ENCODE results near the gene CSTPP1.

The CSTPP1 gene

GRCh38 chr11:46892838-46893237 lies 43.7 kb upstream of the CSTPP1 start:
- H3K36me3 ChIP-seq (ENCODE audit: low read length), result no peaks in the 10 kb centered on the region
- H3K9me2 ChIP-seq (replicated peaks; ENCODE audit: insufficient read depth, low read length), result no peaks in the 10 kb centered on the region
- no peak for TF ChIP-seq EZH2phosphoT487 (conservative IDR thresholded peaks at IDR 0.05; ENCODE audit: low read length)
- TF ChIP-seq, protein P1, sequence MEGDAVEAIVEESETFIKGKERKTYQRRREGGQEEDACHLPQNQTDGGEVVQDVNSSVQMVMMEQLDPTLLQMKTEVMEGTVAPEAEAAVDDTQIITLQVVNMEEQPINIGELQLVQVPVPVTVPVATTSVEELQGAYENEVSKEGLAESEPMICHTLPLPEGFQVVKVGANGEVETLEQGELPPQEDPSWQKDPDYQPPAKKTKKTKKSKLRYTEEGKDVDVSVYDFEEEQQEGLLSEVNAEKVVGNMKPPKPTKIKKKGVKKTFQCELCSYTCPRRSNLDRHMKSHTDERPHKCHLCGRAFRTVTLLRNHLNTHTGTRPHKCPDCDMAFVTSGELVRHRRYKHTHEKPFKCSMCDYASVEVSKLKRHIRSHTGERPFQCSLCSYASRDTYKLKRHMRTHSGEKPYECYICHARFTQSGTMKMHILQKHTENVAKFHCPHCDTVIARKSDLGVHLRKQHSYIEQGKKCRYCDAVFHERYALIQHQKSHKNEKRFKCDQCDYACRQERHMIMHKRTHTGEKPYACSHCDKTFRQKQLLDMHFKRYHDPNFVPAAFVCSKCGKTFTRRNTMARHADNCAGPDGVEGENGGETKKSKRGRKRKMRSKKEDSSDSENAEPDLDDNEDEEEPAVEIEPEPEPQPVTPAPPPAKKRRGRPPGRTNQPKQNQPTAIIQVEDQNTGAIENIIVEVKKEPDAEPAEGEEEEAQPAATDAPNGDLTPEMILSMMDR (IDR thresholded peaks at IDR 0.05; ENCODE audit: insufficient read depth, low read length, poor library complexity, severe bottlenecking), result no peak

GRCh38 chr11:46894506-46894905 lies 42.1 kb upstream of the CSTPP1 start:
- no peaks in the 10 kb centered on the region for H3K36me3 ChIP-seq (ENCODE audit: low read length)
- no peak overlapping the region for H3K4me3 ChIP-seq (ENCODE audit: insufficient read depth, low read length, poor library complexity, severe bottlenecking)

More at GRCh38 chr11:46892838-46893237, 43.7 kb upstream of the CSTPP1 start:
- no peak overlapping the region for H3K4me3 ChIP-seq (ENCODE audit: insufficient read depth, low read length, poor library complexity, severe bottlenecking)
- no peak overlapping the region for H3K9ac ChIP-seq (ENCODE audit: low read length)
- H3K4me2 ChIP-seq (ENCODE audit: low read depth, low read length, poor library complexity, severe bottlenecking), result no peak overlapping the region
- no peak overlapping the region for H3K27ac ChIP-seq (ENCODE audit: low read depth, low read length)
- H3K27me3 ChIP-seq (ENCODE audit: low read length), result no peaks in the 10 kb centered on the region
- no peaks in the 10 kb centered on the region for H3K9me3 ChIP-seq (ENCODE audit: insufficient read depth, low read length)
- no peaks in the 10 kb centered on the region for H3K79me2 ChIP-seq (ENCODE audit: insufficient read depth, low read length)
- no peak overlapping the region for H2AFZ ChIP-seq (ENCODE audit: low read depth, low read length, severe bottlenecking)
- no peaks in the 10 kb centered on the region for H4K20me1 ChIP-seq (ENCODE audit: low read depth, low read length)
- no peaks in the 10 kb centered on the region for H3F3A ChIP-seq (ENCODE audit: insufficient read depth)

DNA sequence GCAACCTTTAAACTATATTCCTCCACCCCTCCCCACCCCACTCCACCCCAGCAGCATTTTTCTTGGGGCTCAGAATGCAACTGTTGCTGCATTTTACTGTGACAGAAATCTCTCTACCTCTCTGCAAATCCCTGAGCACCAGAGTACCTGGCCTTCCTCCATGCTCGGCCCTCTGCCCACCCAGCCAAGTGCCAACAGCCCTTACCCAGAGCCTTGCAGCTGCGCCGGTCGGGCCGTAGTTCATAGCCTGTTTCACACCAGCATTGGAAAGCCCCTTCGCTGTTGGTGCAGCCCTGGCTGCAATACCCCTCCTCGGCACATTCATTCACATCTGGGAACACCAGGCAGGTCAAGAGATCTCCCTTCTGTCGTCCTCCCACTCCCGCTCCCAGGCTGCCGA lies 41.6 kb upstream of the CSTPP1 start:
- H3F3A ChIP-seq (ENCODE audit: insufficient read depth), result no peaks in the 10 kb centered on the region
- no peak overlapping the region for H3K4me3 ChIP-seq (ENCODE audit: insufficient read depth, low read length, poor library complexity, severe bottlenecking)
- no peak overlapping the region for H3K9ac ChIP-seq (ENCODE audit: low read length)
- H2AFZ ChIP-seq (ENCODE audit: low read depth, low read length, severe bottlenecking), result no peak overlapping the region
- H3K4me2 ChIP-seq (ENCODE audit: low read depth, low read length, poor library complexity, severe bottlenecking), result no peak overlapping the region
- H3K9me3 ChIP-seq (ENCODE audit: insufficient read depth, low read length), result no peaks in the 10 kb centered on the region
- H3K9me2 ChIP-seq (replicated peaks; ENCODE audit: insufficient read depth, low read length), result no peaks in the 10 kb centered on the region
- TF ChIP-seq EZH2phosphoT487 (conservative IDR thresholded peaks at IDR 0.05; ENCODE audit: low read length), result no peak
- TF ChIP-seq, protein P1 (IDR thresholded peaks at IDR 0.05; ENCODE audit: insufficient read depth, low read length, poor library complexity, severe bottlenecking), result no peak
- no peaks in the 10 kb centered on the region for H3K27me3 ChIP-seq (ENCODE audit: low read length)
- H3K36me3 ChIP-seq (ENCODE audit: low read length), result no peaks in the 10 kb centered on the region
- H4K20me1 ChIP-seq (ENCODE audit: low read depth, low read length), result no peaks in the 10 kb centered on the region
- no peaks in the 10 kb centered on the region for H3K79me2 ChIP-seq (ENCODE audit: insufficient read depth, low read length)
- no peak overlapping the region for H3K27ac ChIP-seq (ENCODE audit: low read depth, low read length)

More at GRCh38 chr11:46894506-46894905, 42.1 kb upstream of the CSTPP1 start:
- H3K9ac ChIP-seq (ENCODE audit: low read length), result no peak overlapping the region
- H2AFZ ChIP-seq (ENCODE audit: low read depth, low read length, severe bottlenecking), result no peak overlapping the region
- no peak overlapping the region for H3K4me2 ChIP-seq (ENCODE audit: low read depth, low read length, poor library complexity, severe bottlenecking)
- H3K79me2 ChIP-seq (ENCODE audit: insufficient read depth, low read length), result no peaks in the 10 kb centered on the region
- no peaks in the 10 kb centered on the region for H3K9me2 ChIP-seq (replicated peaks; ENCODE audit: insufficient read depth, low read length)
- no peaks in the 10 kb centered on the region for H3K9me3 ChIP-seq (ENCODE audit: insufficient read depth, low read length)
- TF ChIP-seq EZH2phosphoT487 (conservative IDR thresholded peaks at IDR 0.05; ENCODE audit: low read length), result no peak
- TF ChIP-seq, protein P1 (IDR thresholded peaks at IDR 0.05; ENCODE audit: insufficient read depth, low read length, poor library complexity, severe bottlenecking), result no peak
- H3K27me3 ChIP-seq (ENCODE audit: low read length), result no peaks in the 10 kb centered on the region
- H4K20me1 ChIP-seq (ENCODE audit: low read depth, low read length), result no peaks in the 10 kb centered on the region
- no peak overlapping the region for H3K27ac ChIP-seq (ENCODE audit: low read depth, low read length)
- H3F3A ChIP-seq (ENCODE audit: insufficient read depth), result no peaks in the 10 kb centered on the region
